Embryonic facial prominence (tissue), 1 donor: Measurements from ENCODE around the gene ARHGAP32.

Experiments used
- DNase-seq: peaks from one replicate; pipeline ENCODE4 v3.0.0-alpha.2; 2016; ENCODE audit errors: extremely low spot score

Gene ARHGAP32

GRCh38 chr11:129192150-129192549, at the start of gene ARHGAP32:
TSS of gene ARHGAP32 (minus strand) at chr11:129192325. CDS start at chr11:129192198, 127 bp downstream.
- DNase-seq = no peak

GRCh38 chr11:129239207-129239606, 47.1 kb upstream of the ARHGAP32 start:
- no peak for DNase-seq

GRCh38 chr11:129237880-129238638, 45.9 kb upstream of the ARHGAP32 start:
- no peak for DNase-seq

- DNase-seq = no peak
Observed at GRCh38 chr11:129237456-129237855, 45.3 kb upstream of the ARHGAP32 start.

- no peak for DNase-seq
Observed at GRCh38 chr11:129236850-129237249, 44.7 kb upstream of the ARHGAP32 start.

GRCh38 chr11:129234978-129235377, 42.9 kb upstream of the ARHGAP32 start:
- DNase-seq = no peak

- no peak for DNase-seq
Observed at GRCh38 chr11:129230006-129230405, 37.9 kb upstream of the ARHGAP32 start.

GRCh38 chr11:129226207-129226798, 34.2 kb upstream of the ARHGAP32 start:
- DNase-seq = no peak

GRCh38 chr11:129225190-129225589, 33.1 kb upstream of the ARHGAP32 start:
- no peak for DNase-seq

- DNase-seq = no peak
Observed at GRCh38 chr11:129224538-129224937, 32.4 kb upstream of the ARHGAP32 start.

GRCh38 chr11:129223701-129224149, 31.6 kb upstream of the ARHGAP32 start:
- DNase-seq = no peak

GRCh38 chr11:129223260-129223659, 31.1 kb upstream of the ARHGAP32 start:
- no peak for DNase-seq

- no peak for DNase-seq
Observed at GRCh38 chr11:129222158-129222557, 30.0 kb upstream of the ARHGAP32 start.

- no peak for DNase-seq
Observed at GRCh38 chr11:129215506-129216245, 23.6 kb upstream of the ARHGAP32 start.

GRCh38 chr11:129214710-129215295, 22.7 kb upstream of the ARHGAP32 start:
- DNase-seq = no peak

GRCh38 chr11:129213261-129213660, 21.1 kb upstream of the ARHGAP32 start:
- no peak for DNase-seq

- DNase-seq = no peak
Observed at GRCh38 chr11:129211397-129211796, 19.3 kb upstream of the ARHGAP32 start.

- DNase-seq = no peak
Observed at GRCh38 chr11:129210831-129211181, 18.7 kb upstream of the ARHGAP32 start.

- DNase-seq = no peak
Observed at GRCh38 chr11:129209891-129210830, 18.0 kb upstream of the ARHGAP32 start.

GRCh38 chr11:129208863-129209262, 16.7 kb upstream of the ARHGAP32 start:
- no peak for DNase-seq

GRCh38 chr11:129204150-129204838, 12.2 kb upstream of the ARHGAP32 start:
- DNase-seq = no peak
